Spinal cord (tissue), 10 donors: ENCODE results near the gene VWA1. TPM values are rescaled to one million over a fixed set of nuclear protein-coding genes. Genes with fewer than 3 reads are reported as not detected.

ENCODE experiments used
- DNase-seq, 6 donors: peaks; one replicate each; pipeline versions ENCODE4 v3.0.0 to v3.0.0-alpha.2; 2013 to 2015; ENCODE audit warnings: low spot score in 6 of 6, low read depth in 4 of 6
- H3K27ac ChIP-seq: one replicate; pipeline ENCODE4 v1.5.1; 2013; ENCODE audit warnings: low read depth, low read length, control low read depth
- H3K27me3 ChIP-seq: one replicate; pipeline ENCODE4 v1.6.1; 2013; ENCODE audit warnings: low read length; ENCODE audit not compliant: control insufficient read depth, insufficient read depth
- H3K36me3 ChIP-seq: one replicate; pipeline ENCODE4 v1.6.1; 2013; ENCODE audit warnings: low read length; ENCODE audit not compliant: control insufficient read depth, insufficient read depth
- H3K4me1 ChIP-seq: one replicate; pipeline ENCODE4 v1.6.1; 2013; ENCODE audit warnings: low read length; ENCODE audit not compliant: control insufficient read depth, insufficient read depth
- H3K4me3 ChIP-seq: one replicate; pipeline ENCODE4 v1.5.1; 2013; ENCODE audit warnings: low read depth, low read length, control low read depth
- H3K9me3 ChIP-seq: one replicate; pipeline ENCODE4 v1.6.1; 2013; ENCODE audit warnings: low read length; ENCODE audit not compliant: control insufficient read depth, insufficient read depth
- WGBS: methylation state at CpG from one replicate; pipeline ENCODE4 v1.1.5; 2013; ENCODE audit warnings: missing lambda C conversion rate; ENCODE audit not compliant: insufficient coverage; 5-methylcytosine and 5-hydroxymethylcytosine counted together
- polyA plus RNA-seq, 2 donors: library from polyadenylated mRNA; unstranded; fragments of 120-200 nt; gene quantifications; one replicate each; pipeline ENCODE4 v1.2.1, GENCODE V29; 2013; ENCODE audit not compliant: insufficient read length in 2 of 2
- total RNA-seq, 2 donors: library from RNA; depleted of rRNA in 1 of 2; stranded (reverse); fragments of 120-200 nt in 1 of 2; fragments of >200 nt in 1 of 2; gene quantifications; one replicate each; pipeline versions ENCODE4 v1.2.3 to v1.2.4, GENCODE V29; 2013 to 2014
- donor health status: healthy.

VWA1 gene
- total and polyA plus RNA-seq, 4 donors = 11.4 to 67.0 (median 43.8) TPM

DNA sequence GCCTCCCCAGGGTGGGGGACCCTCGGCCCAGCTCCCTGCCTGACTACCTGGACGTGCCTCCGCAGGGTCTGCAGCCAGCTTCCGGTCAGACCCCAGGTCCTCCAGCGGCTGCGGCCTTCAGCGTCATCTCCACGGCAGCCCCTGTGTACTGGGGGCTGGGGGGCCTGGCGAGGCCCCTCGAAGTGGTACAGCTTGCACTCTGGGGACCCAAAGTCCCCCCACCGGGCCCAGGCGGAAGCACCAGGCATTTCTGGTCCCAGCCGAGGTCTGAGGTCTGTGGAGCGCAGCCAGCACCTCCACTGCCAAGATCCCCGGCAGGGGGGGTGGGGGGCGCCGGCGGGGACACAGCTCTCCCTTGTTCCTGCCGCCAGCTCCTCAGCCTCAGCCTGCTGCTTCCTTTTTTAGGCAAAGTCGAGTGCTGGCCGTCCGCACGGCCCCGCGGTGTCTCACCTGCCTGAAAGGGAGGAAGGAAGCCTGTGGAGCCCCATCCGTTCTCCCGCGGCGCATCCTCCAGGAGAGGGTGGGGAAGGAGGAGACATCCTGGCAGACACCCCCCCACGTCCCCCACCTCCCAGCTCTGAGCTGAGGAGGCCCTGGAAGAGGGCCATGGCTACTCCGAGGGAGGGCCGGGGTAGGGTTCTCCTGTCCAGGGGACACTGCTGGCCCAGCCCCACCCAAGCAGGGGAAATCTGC, 1.2 kb upstream of the VWA1 start:
- Histone ChIP-seq H3K27ac (peak overlapping the region; percentile 91), H3K4me3 (no peak overlapping the region), H3K36me3 (peaks cover 25% of the 10 kb centered on the region), H3K27me3 (peaks cover 3% of the 10 kb centered on the region), H3K4me1 (peaks cover 90% of the 10 kb centered on the region), H3K9me3 (no peaks in the 10 kb centered on the region)
- 19% methylated on average over 32 of the region's 32 CpGs for WGBS
- DNase-seq = peak in 5 of 6 donors; percentile 36 to 85 (median 55)

DNA sequence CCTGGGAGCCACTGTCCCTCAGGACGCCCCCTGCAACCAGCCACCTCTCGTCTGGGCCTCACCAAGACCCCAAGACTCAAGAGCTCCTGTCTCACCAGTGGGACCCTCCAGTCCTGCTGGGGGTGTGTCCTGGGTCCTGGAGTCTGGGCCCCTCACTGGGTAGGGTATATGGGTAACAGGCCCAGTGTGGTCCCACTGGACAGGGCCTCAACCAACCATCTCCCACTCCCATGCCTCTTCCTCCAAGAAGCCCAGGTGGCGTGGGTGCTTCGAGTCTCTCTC, 725 bp upstream of the VWA1 start:
- H3K36me3 ChIP-seq = peaks cover 25% of the 10 kb centered on the region
- DNase-seq = no peak
- H3K27ac ChIP-seq = peak overlapping the region; percentile 91
- WGBS = 66% methylated on average over 4 of the region's 4 CpGs
- peaks cover 3% of the 10 kb centered on the region for H3K27me3 ChIP-seq
- H3K4me1 ChIP-seq = peaks cover 86% of the 10 kb centered on the region
- H3K9me3 ChIP-seq = no peaks in the 10 kb centered on the region
- no peak overlapping the region for H3K4me3 ChIP-seq

DNA sequence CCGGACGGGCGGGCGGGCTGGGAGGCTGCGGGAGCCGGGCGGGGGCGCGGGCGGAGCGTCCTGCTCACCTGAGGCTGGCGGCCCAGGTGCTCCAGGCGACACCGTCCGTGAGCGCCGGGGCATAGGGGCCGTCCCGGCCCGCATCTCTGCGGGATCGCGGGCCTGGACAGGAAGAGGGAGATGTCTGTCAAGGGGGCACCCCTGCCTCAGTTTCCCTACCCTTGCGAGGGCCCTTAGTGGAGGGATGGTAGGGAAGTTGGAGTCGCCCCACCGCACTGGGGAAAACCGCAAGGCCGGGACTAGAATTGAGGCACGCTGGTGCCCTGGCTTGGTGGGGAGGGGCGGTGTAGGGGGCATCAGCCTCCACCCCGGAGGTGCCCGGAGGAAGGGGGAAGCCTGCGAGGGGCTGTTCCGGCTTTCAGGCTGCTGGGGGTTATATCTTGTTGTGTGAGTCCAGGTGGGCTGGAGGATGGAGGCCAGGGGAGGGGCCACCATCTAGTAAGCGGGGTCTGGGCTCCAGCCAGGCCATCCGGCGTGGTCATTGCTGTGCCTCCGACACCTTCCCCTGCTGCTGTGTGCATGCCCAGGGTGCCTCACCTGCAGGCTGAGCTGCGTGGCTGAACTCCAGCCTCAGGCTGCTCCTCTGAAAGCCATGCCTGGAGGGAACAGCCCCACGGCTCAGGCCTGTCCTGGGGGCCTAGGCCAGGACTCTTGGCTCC, 580 bp downstream of the VWA1 start:
- H3K4me1 ChIP-seq = peaks cover 85% of the 10 kb centered on the region
- H3K9me3 ChIP-seq = no peaks in the 10 kb centered on the region
- DNase-seq = no peak
- H3K27me3 ChIP-seq = peaks cover 3% of the 10 kb centered on the region
- H3K36me3 ChIP-seq = peaks cover 37% of the 10 kb centered on the region
- no peak overlapping the region for H3K27ac ChIP-seq
- 19% methylated on average over 39 of the region's 40 CpGs for WGBS
- peak overlapping the region; percentile 39 for H3K4me3 ChIP-seq

GRCh38 chr1:1436630-1437032, 1.1 kb downstream of the VWA1 start:
- Histone ChIP-seq H3K36me3 (peaks cover 41% of the 10 kb centered on the region), H3K4me1 (peaks cover 84% of the 10 kb centered on the region), H3K4me3 (peak overlapping the region; percentile 39), H3K27ac (no peak overlapping the region), H3K27me3 (peaks cover 3% of the 10 kb centered on the region), H3K9me3 (no peaks in the 10 kb centered on the region)
- DNase-seq = no peak
- WGBS = 93% methylated on average over 6 of the region's 7 CpGs

GRCh38 chr1:1437033-1437903, 1.8 kb downstream of the VWA1 start:
- Histone ChIP-seq H3K27me3 (peaks cover 3% of the 10 kb centered on the region), H3K36me3 (peaks cover 46% of the 10 kb centered on the region), H3K4me3 (peak overlapping the region; percentile 39), H3K9me3 (no peaks in the 10 kb centered on the region), H3K27ac (no peak overlapping the region), H3K4me1 (peaks cover 78% of the 10 kb centered on the region)
- no peak for DNase-seq
- 86% methylated on average over 31 of the region's 31 CpGs for WGBS

- peaks cover 71% of the 10 kb centered on the region for H3K4me1 ChIP-seq
- 50% methylated on average over 10 of the region's 11 CpGs for WGBS
- peaks cover 49% of the 10 kb centered on the region for H3K36me3 ChIP-seq
- H3K27ac ChIP-seq = no peak overlapping the region
- no peak overlapping the region for H3K4me3 ChIP-seq
- H3K27me3 ChIP-seq = peaks cover 3% of the 10 kb centered on the region
- no peak for DNase-seq
- no peaks in the 10 kb centered on the region for H3K9me3 ChIP-seq
Measured at GRCh38 chr1:1437904-1438376, 2.5 kb downstream of the VWA1 start.

- H3K27ac ChIP-seq = no peak overlapping the region
- H3K36me3 ChIP-seq = peaks cover 49% of the 10 kb centered on the region
- H3K9me3 ChIP-seq = no peaks in the 10 kb centered on the region
- H3K4me1 ChIP-seq = peaks cover 63% of the 10 kb centered on the region
- H3K4me3 ChIP-seq = no peak overlapping the region
- DNase-seq = no peak
- H3K27me3 ChIP-seq = peaks cover 3% of the 10 kb centered on the region
- WGBS = 90% methylated on average over 43 of the region's 45 CpGs
Measured at GRCh38 chr1:1438531-1439381, 3.3 kb downstream of the VWA1 start.

- Histone ChIP-seq H3K9me3 (no peaks in the 10 kb centered on the region), H3K36me3 (peaks cover 49% of the 10 kb centered on the region), H3K27me3 (peaks cover 3% of the 10 kb centered on the region), H3K4me1 (peaks cover 53% of the 10 kb centered on the region), H3K27ac (no peak overlapping the region), H3K4me3 (no peak overlapping the region)
- DNase-seq = no peak
- 83% methylated on average over 81 of the region's 82 CpGs for WGBS
Measured at GRCh38 chr1:1439546-1440261, 4.2 kb downstream of the VWA1 start.
